ENCODE data around the gene NGLY1.

NGLY1 gene

GRCh38 chr3:25789209-25789595 lies 6.0 kb upstream of the NGLY1 start:
- no peak for TF ChIP-seq CTCF (IDR thresholded peaks at IDR 0.05)
- Mint-ChIP-seq H3K27me3 (ENCODE audit: low read depth, poor library complexity) (no peaks in the 10 kb centered on the region), H3K27ac (no peak overlapping the region), H3K36me3 (ENCODE audit: low read depth) (peaks cover 25% of the 10 kb centered on the region), H3K9me3 (no peaks in the 10 kb centered on the region), H3K4me1 (peaks cover 36% of the 10 kb centered on the region), H3K4me3 (peak overlapping the region; percentile 91)
- no peak for DNase-seq

- no peak for DNase-seq
- no peak overlapping the region for H3K27ac Mint-ChIP-seq
- no peak for TF ChIP-seq CTCF (IDR thresholded peaks at IDR 0.05)
- H3K4me1 Mint-ChIP-seq, result peaks cover 40% of the 10 kb centered on the region
- peaks cover 21% of the 10 kb centered on the region for H3K36me3 Mint-ChIP-seq (ENCODE audit: low read depth)
- H3K9me3 Mint-ChIP-seq, result no peaks in the 10 kb centered on the region
- peak overlapping the region; percentile 69 for H3K4me3 Mint-ChIP-seq
- no peaks in the 10 kb centered on the region for H3K27me3 Mint-ChIP-seq (ENCODE audit: low read depth, poor library complexity)
These were observed 4.4 kb upstream of the NGLY1 start for GRCh38 chr3:25787689-25788088.

GRCh38 chr3:25785826-25786225 lies 2.6 kb upstream of the NGLY1 start:
- Mint-ChIP-seq H3K4me3 (no peak overlapping the region), H3K27me3 (ENCODE audit: low read depth, poor library complexity) (no peaks in the 10 kb centered on the region), H3K4me1 (peaks cover 51% of the 10 kb centered on the region), H3K9me3 (no peaks in the 10 kb centered on the region), H3K36me3 (ENCODE audit: low read depth) (peaks cover 6% of the 10 kb centered on the region), H3K27ac (no peak overlapping the region)
- TF ChIP-seq CTCF (IDR thresholded peaks at IDR 0.05), result no peak
- DNase-seq, result no peak

GRCh38 chr3:25784971-25785370 lies 1.7 kb upstream of the NGLY1 start:
- Mint-ChIP-seq H3K36me3 (ENCODE audit: low read depth) (peaks cover 5% of the 10 kb centered on the region), H3K27me3 (ENCODE audit: low read depth, poor library complexity) (no peaks in the 10 kb centered on the region), H3K9me3 (no peaks in the 10 kb centered on the region), H3K4me1 (peaks cover 43% of the 10 kb centered on the region), H3K4me3 (no peak overlapping the region), H3K27ac (no peak overlapping the region)
- TF ChIP-seq CTCF (IDR thresholded peaks at IDR 0.05), result no peak
- no peak for DNase-seq

GRCh38 chr3:25783661-25784512 lies 644 bp upstream of the NGLY1 start:
- H3K36me3 Mint-ChIP-seq (ENCODE audit: low read depth), result peaks cover 6% of the 10 kb centered on the region
- peaks cover 37% of the 10 kb centered on the region for H3K4me1 Mint-ChIP-seq
- TF ChIP-seq CTCF (IDR thresholded peaks at IDR 0.05), result no peak
- peak; percentile 73 for DNase-seq
- H3K4me3 Mint-ChIP-seq, result peak overlapping the region; percentile 80
- no peaks in the 10 kb centered on the region for H3K27me3 Mint-ChIP-seq (ENCODE audit: low read depth, poor library complexity)
- H3K27ac Mint-ChIP-seq, result no peak overlapping the region
- no peaks in the 10 kb centered on the region for H3K9me3 Mint-ChIP-seq

GRCh38 chr3:25782636-25782937 lies 656 bp downstream of the NGLY1 start:
- peaks cover 25% of the 10 kb centered on the region for H3K4me1 Mint-ChIP-seq
- H3K27me3 Mint-ChIP-seq (ENCODE audit: low read depth, poor library complexity), result no peaks in the 10 kb centered on the region
- DNase-seq, result no peak
- no peak for TF ChIP-seq CTCF (IDR thresholded peaks at IDR 0.05)
- H3K9me3 Mint-ChIP-seq, result no peaks in the 10 kb centered on the region
- peaks cover 13% of the 10 kb centered on the region for H3K36me3 Mint-ChIP-seq (ENCODE audit: low read depth)
- no peak overlapping the region for H3K27ac Mint-ChIP-seq
- H3K4me3 Mint-ChIP-seq, result peak overlapping the region; percentile 87
